DOHH2 (cell line): ENCODE results near the gene HSD17B14.
A peak's percentile ranks its signal among the peaks of the same experiment; 100 is the strongest.

Experiments
- H3F3A ChIP-seq: fragments of 200-600 bp; sonication (generic), shearing (Covaris generic); 2 replicates; pipeline ENCODE4 v1.6.0; 2016; ENCODE audit warnings: antibody characterized with exemption, mild to moderate bottlenecking; ENCODE audit not compliant: control insufficient read depth, insufficient read depth
- H3K27ac ChIP-seq: fragments of 200-600 bp; sonication (generic); 2 replicates; pipeline ENCODE4 v1.5.1; 2014; ENCODE audit warnings: low read depth, mild to moderate bottlenecking, low read length, moderate library complexity
- H3K27me3 ChIP-seq: fragments of 200-600 bp; sonication (generic); 2 replicates; pipeline ENCODE4 v1.6.1; 2014; ENCODE audit warnings: mild to moderate bottlenecking, low read length, mixed read lengths; ENCODE audit not compliant: control insufficient read depth
- H3K36me3 ChIP-seq: fragments of 200-600 bp; sonication (generic); 2 replicates; pipeline ENCODE4 v1.6.1; 2014; ENCODE audit warnings: mild to moderate bottlenecking, low read length, moderate library complexity, mixed read lengths; ENCODE audit not compliant: control insufficient read depth
- H3K4me1 ChIP-seq: fragments of 200-600 bp; sonication (generic); 2 replicates; pipeline ENCODE4 v1.6.1; 2014; ENCODE audit warnings: mild to moderate bottlenecking, low read length, mixed read lengths; ENCODE audit not compliant: control insufficient read depth
- H3K4me2 ChIP-seq: fragments of 200-600 bp; sonication (generic); 2 replicates; pipeline ENCODE4 v1.6.0; 2014; ENCODE audit warnings: mild to moderate bottlenecking, low read length, moderate library complexity
- H3K4me3 ChIP-seq: fragments of 200-600 bp; sonication (generic); 2 replicates; pipeline ENCODE4 v1.5.1; 2014; ENCODE audit warnings: mild to moderate bottlenecking, low read length, mixed read lengths
- H3K79me2 ChIP-seq: fragments of 200-600 bp; sonication (generic); 2 replicates; pipeline ENCODE4 v1.6.1; 2014; ENCODE audit warnings: mild to moderate bottlenecking, low read length, mixed read lengths; ENCODE audit not compliant: control insufficient read depth
- H3K9me2 ChIP-seq: fragments of 200-600 bp; sonication (generic); replicated peaks from 2 replicates; pipeline ENCODE4 v1.6.1; 2014; ENCODE audit warnings: mild to moderate bottlenecking, low read length, mixed read lengths; ENCODE audit not compliant: control insufficient read depth
- H3K9me3 ChIP-seq: fragments of 200-600 bp; sonication (generic); 2 replicates; pipeline ENCODE4 v1.6.1; 2014; ENCODE audit warnings: antibody characterized with exemption, low read length, mixed read lengths; ENCODE audit not compliant: control insufficient read depth, insufficient read depth
- H4K20me1 ChIP-seq: fragments of 200-600 bp; sonication (generic); 2 replicates; pipeline ENCODE4 v1.6.0; 2014; ENCODE audit warnings: low read depth, mild to moderate bottlenecking, antibody characterized with exemption, low read length, moderate library complexity; ENCODE audit not compliant: control insufficient read depth, insufficient read depth
- CTCF ChIP-seq: fragments of 200-600 bp; sonication (generic); IDR thresholded peaks from one replicate; pipeline ENCODE4 v1.5.1; 2014; ENCODE audit warnings: antibody characterized with exemption, mild to moderate bottlenecking, low read depth, low read length; ENCODE audit not compliant: poor library complexity, severe bottlenecking
- EZH2phosphoT487 ChIP-seq: fragments of 200-600 bp; sonication (generic); IDR thresholded peaks from 2 replicates; pipeline ENCODE4 v1.6.1; 2017; ENCODE audit warnings: borderline replicate concordance, mild to moderate bottlenecking, antibody characterized with exemption, low read length, moderate library complexity, mixed read lengths

HSD17B14 gene

GRCh38 chr19:48780631-48781391, 55.5 kb downstream of the HSD17B14 start:
- Histone ChIP-seq H3K4me1 (peaks cover 22% of the 10 kb centered on the region), H3K27ac (no peak overlapping the region), H3F3A (no peaks in the 10 kb centered on the region), H3K9me3 (no peaks in the 10 kb centered on the region), H3K27me3 (no peaks in the 10 kb centered on the region), H3K79me2 (no peaks in the 10 kb centered on the region), H4K20me1 (no peaks in the 10 kb centered on the region), H3K4me2 (peak overlapping the region; percentile 20), H3K36me3 (no peaks in the 10 kb centered on the region), H3K9me2 (no peaks in the 10 kb centered on the region), H3K4me3 (no peak overlapping the region)
- no peak for TF ChIP-seq EZH2phosphoT487
- TF ChIP-seq CTCF: no peak

- H3K79me2 ChIP-seq: no peaks in the 10 kb centered on the region
- H3K4me3 ChIP-seq: no peak overlapping the region
- no peaks in the 10 kb centered on the region for H3K9me2 ChIP-seq
- no peaks in the 10 kb centered on the region for H3F3A ChIP-seq
- no peaks in the 10 kb centered on the region for H3K27me3 ChIP-seq
- no peak overlapping the region for H3K27ac ChIP-seq
- H4K20me1 ChIP-seq: no peaks in the 10 kb centered on the region
- H3K36me3 ChIP-seq: no peaks in the 10 kb centered on the region
- no peaks in the 10 kb centered on the region for H3K9me3 ChIP-seq
- peaks cover 22% of the 10 kb centered on the region for H3K4me1 ChIP-seq
- TF ChIP-seq EZH2phosphoT487: no peak
- no peak for TF ChIP-seq CTCF
- peak overlapping the region; percentile 5; the same call in 1 of the 2 replicates for H3K4me2 ChIP-seq
Observed at GRCh38 chr19:48779636-48780035, 56.7 kb downstream of the HSD17B14 start.

- H3K79me2 ChIP-seq: no peaks in the 10 kb centered on the region
- H3K9me2 ChIP-seq: no peaks in the 10 kb centered on the region
- H3K9me3 ChIP-seq: no peaks in the 10 kb centered on the region
- no peaks in the 10 kb centered on the region for H3K27me3 ChIP-seq
- H3K4me1 ChIP-seq: peaks cover 22% of the 10 kb centered on the region
- no peak overlapping the region for H3K4me2 ChIP-seq
- no peaks in the 10 kb centered on the region for H3K36me3 ChIP-seq
- H3K4me3 ChIP-seq: no peak overlapping the region
- H3F3A ChIP-seq: no peaks in the 10 kb centered on the region
- TF ChIP-seq CTCF (no peak), EZH2phosphoT487 (no peak)
- no peak overlapping the region for H3K27ac ChIP-seq
- no peaks in the 10 kb centered on the region for H4K20me1 ChIP-seq
Observed at GRCh38 chr19:48777720-48778119, 58.6 kb downstream of the HSD17B14 start.
